Thyroid gland (tissue), 4 donors: ENCODE data around the gene PLAC9. TPM values are rescaled to one million over a fixed set of nuclear protein-coding genes. Genes with fewer than 3 reads are reported as not detected.
"Not testable (repeated sequence)": the region's sequence is repeated elsewhere in the genome, so short reads cannot be mapped to it uniquely, and the experiment has no call there.

Experiments
- DNase-seq, 2 donors: peaks; one replicate each; pipeline ENCODE4 v3.0.0-alpha.2; 2019
- H3K27ac ChIP-seq, 3 donors: fragments of 200-600 bp; sonication (generic); 1 replicate in 2 of 3; 2 replicates in 1 of 3; pipeline ENCODE4 v1.5.1; 2016 to 2019; ENCODE audit warnings: mild to moderate bottlenecking in 1 of 3, moderate library complexity in 1 of 3
- H3K27me3 ChIP-seq: fragments of 200-600 bp; sonication (generic); one replicate; pipeline ENCODE4 v1.5.1; 2019
- H3K36me3 ChIP-seq, 2 donors: fragments of 200-600 bp; sonication (generic); one replicate each; pipeline ENCODE4 v1.5.1; 2016 to 2019
- H3K4me1 ChIP-seq, 2 donors: fragments of 200-600 bp; sonication (generic); one replicate each; pipeline ENCODE4 v1.5.1; 2017 to 2019
- H3K4me3 ChIP-seq, 3 donors: fragments of 200-600 bp; sonication (generic); replicated peaks in 1 of 3; 1 replicate in 2 of 3; 2 replicates in 1 of 3; pipeline ENCODE4 v1.5.1; 2016; ENCODE audit warnings: mild to moderate bottlenecking in 1 of 3
- H3K9me3 ChIP-seq: fragments of 200-600 bp; sonication (generic); one replicate; pipeline ENCODE4 v1.5.1; 2017
- POLR2A ChIP-seq, 2 donors: fragments of 450-650 bp; IDR thresholded peaks; one replicate each; pipeline ENCODE4 v1.6.1; 2017; ENCODE audit warnings: antibody characterized with exemption in 2 of 2, mild to moderate bottlenecking in 2 of 2, moderate library complexity in 1 of 2
- WGBS, 2 donors: methylation state at CpG; one replicate each; pipeline ENCODE4 v1.1.5; 2017; 5-methylcytosine and 5-hydroxymethylcytosine counted together
- intact Hi-C: fragments of 100-400 bp; cut with DNase I; formaldehyde crosslinking; loops from one replicate; pipeline ENCODE4 v1.15.1; 2023
- total RNA-seq, 4 donors: library from RNA; depleted of rRNA; stranded (reverse); fragments of >200 nt; gene quantifications; one replicate each; pipeline ENCODE4 v1.2.3, GENCODE V29; 2016
- TF ChIP-seq, protein P1 (sequence below), 6 experiments: fragments of 200-600 bp in 3 of 6; fragments of 450-650 bp in 3 of 6; sonication (generic) in 3 of 6; IDR thresholded peaks; one replicate each; pipeline ENCODE4 v1.5.1; 2016 to 2019; ENCODE audit warnings: antibody characterized with exemption in 6 of 6, mild to moderate bottlenecking in 2 of 6, inconsistent platforms in 1 of 6, moderate library complexity in 1 of 6

PLAC9 gene, protein sequence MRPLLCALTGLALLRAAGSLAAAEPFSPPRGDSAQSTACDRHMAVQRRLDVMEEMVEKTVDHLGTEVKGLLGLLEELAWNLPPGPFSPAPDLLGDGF
- total RNA-seq, result 10 to 100 TPM in 3 of 4 donors, 1 to 10 TPM in 1; 5.5 to 65.6 (median 33.6) TPM

DNA sequence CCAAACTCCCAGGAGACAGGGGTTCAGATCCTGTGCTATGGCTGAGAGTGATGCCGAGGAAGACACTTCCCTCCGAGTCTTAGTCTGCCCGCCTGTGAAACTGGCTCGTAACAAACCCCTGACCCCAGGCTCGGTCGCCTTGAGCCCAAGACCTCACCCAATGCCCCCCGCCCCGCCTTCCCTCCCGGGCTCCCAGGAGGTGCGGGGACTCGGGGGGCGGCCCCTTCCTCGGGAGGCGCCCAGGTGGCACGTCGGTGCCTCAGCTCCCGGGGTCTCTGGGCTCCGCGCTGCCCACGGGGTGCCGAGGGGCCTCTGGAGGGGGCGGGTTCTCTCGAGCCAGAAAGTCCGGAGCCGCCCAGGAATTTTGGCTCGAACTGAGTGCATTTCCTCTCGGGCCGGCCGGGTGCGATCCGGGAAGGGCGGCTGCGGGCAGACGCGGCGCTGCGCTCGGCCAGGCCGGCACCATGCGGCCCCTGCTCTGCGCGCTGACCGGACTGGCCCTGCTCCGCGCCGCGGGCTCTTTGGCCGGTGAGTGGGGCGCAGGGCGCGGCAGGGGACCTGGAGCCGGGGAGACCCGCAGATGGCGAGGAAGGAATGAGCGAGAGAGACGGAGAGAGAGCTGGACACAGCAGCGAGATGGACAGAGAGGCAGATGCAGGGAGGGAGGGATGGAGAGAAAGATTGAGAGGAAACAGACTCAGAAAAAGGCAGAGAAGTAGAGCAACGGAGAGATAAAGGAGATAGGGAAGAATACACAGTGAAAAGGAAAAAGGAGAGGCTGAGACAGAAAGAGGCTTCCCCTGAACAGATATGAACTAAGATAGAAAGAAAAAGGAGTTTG, at the start of gene PLAC9:
TSS of gene PLAC9 (plus strand) at position 432 of the 841 bp plus-strand sequence. CDS start at position 465, 33 bp downstream.
- Histone ChIP-seq H3K4me1 (peaks cover 0 to 6% of the 10 kb centered on the region in 2 donors), H3K27me3 (no peaks in the 10 kb centered on the region), H3K9me3 (no peaks in the 10 kb centered on the region), H3K4me3 (peak within 1 kb of the TSS in 2 of 3 donors; percentile 36 to 41), H3K36me3 (no peaks in the 10 kb centered on the region), H3K27ac (peak within 1 kb of the TSS; percentile 41 to 70 (median 55))
- intact Hi-C loops, result no loop called here
- TF ChIP-seq, protein P1, sequence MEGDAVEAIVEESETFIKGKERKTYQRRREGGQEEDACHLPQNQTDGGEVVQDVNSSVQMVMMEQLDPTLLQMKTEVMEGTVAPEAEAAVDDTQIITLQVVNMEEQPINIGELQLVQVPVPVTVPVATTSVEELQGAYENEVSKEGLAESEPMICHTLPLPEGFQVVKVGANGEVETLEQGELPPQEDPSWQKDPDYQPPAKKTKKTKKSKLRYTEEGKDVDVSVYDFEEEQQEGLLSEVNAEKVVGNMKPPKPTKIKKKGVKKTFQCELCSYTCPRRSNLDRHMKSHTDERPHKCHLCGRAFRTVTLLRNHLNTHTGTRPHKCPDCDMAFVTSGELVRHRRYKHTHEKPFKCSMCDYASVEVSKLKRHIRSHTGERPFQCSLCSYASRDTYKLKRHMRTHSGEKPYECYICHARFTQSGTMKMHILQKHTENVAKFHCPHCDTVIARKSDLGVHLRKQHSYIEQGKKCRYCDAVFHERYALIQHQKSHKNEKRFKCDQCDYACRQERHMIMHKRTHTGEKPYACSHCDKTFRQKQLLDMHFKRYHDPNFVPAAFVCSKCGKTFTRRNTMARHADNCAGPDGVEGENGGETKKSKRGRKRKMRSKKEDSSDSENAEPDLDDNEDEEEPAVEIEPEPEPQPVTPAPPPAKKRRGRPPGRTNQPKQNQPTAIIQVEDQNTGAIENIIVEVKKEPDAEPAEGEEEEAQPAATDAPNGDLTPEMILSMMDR (IDR thresholded peaks at IDR 0.05), result no peak
- no peak for TF ChIP-seq POLR2A (IDR thresholded peaks at IDR 0.05)
- WGBS, 2 donors, result 3 to 6% methylated on average over 27 to 40 of the region's 58 CpGs
- peak; percentile 25 to 35 for DNase-seq

DNA sequence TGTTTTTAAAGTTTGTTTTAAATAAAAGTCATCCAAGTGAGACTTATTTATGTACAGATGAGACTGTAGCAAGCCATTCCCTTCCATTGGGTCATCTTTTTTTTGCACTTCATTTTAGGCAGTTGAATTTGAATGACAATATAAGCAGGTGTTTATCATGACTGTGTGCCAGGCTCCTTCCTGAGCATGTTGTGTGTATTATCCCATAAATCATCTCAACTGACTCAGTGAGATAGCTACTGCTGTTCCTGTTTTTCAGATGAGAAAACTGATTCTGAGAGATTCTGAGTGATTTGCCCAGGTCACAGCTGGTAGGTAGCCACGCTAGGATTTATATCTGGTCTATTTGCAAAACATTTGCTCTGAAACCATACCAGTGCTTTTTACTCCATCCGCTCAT, 42.4 kb upstream of the PLAC9 start:
- no peak overlapping the region for H3K27ac ChIP-seq
- H3K4me3 ChIP-seq, result no peak overlapping the region
- no peaks in the 10 kb centered on the region for H3K27me3 ChIP-seq
- intact Hi-C loops, result no loop called here
- TF ChIP-seq POLR2A (IDR thresholded peaks at IDR 0.05), result no peak
- TF ChIP-seq, protein P1 (IDR thresholded peaks at IDR 0.05), result no peak
- H3K9me3 ChIP-seq, result no peaks in the 10 kb centered on the region
- DNase-seq, result no peak
- H3K36me3 ChIP-seq, result peaks cover 0 to 5% of the 10 kb centered on the region in 2 donors
- H3K4me1 ChIP-seq, result no peaks in the 10 kb centered on the region
- WGBS, 2 donors, result 86 to 95% methylated on average over 2 of the region's 2 CpGs

DNA sequence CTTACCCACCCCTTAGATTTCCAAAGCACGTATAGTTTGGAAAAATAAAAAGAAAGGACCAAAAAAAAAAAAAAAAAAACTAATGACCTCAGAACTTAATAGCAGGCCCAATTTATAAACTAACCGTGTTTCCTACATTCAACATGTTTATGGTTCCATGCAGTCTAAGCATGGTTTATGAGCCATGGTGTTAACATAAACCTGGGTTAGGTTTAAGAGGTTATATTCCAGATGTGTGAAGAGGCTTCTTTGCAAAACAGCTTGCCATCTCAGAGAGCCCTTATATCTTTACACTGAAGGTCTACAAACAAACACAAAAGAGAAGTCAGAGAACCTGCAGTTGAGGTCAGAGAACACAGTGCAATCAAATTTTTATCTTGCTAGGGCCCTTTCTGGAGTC, 38.3 kb upstream of the PLAC9 start:
- Histone ChIP-seq H3K36me3 (peaks cover 0 to 5% of the 10 kb centered on the region in 2 donors), H3K4me1 (no peaks in the 10 kb centered on the region), H3K27ac (no peak overlapping the region), H3K27me3 (no peaks in the 10 kb centered on the region), H3K4me3 (no peak overlapping the region), H3K9me3 (no peaks in the 10 kb centered on the region)
- TF ChIP-seq, protein P1 (IDR thresholded peaks at IDR 0.05), result no peak
- TF ChIP-seq POLR2A (IDR thresholded peaks at IDR 0.05), result no peak
- WGBS, 2 donors, result 70 to 81% methylated on average over 2 of the region's 2 CpGs
- no peak for DNase-seq
- intact Hi-C loops, result no loop called here

DNA sequence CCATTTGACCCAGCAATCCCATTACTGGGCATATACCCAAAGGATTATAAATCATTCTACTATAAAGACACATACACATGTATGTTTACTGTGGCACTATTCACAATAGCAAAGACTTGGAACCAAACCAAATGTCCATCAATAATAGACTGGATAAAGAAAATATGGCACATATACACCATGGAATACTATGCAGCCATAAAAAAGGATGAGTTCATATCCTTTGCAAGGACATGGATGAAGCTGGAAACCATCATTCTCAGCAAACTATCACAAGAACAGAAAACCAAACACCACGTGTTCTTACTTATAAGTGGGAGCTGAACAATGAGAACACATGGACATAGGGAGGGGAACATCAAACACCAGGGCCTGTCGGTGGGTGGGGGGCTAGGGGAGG, 34.3 kb upstream of the PLAC9 start:
- intact Hi-C loops, DNase-seq, H3K9me3 ChIP-seq, H3K27ac ChIP-seq, H3K36me3 ChIP-seq, H3K4me3 ChIP-seq, H3K27me3 ChIP-seq, H3K4me1 ChIP-seq: not testable (repeated sequence)
- WGBS, 2 donors, result 82 to 89% methylated on average over 2 of the region's 2 CpGs

DNA sequence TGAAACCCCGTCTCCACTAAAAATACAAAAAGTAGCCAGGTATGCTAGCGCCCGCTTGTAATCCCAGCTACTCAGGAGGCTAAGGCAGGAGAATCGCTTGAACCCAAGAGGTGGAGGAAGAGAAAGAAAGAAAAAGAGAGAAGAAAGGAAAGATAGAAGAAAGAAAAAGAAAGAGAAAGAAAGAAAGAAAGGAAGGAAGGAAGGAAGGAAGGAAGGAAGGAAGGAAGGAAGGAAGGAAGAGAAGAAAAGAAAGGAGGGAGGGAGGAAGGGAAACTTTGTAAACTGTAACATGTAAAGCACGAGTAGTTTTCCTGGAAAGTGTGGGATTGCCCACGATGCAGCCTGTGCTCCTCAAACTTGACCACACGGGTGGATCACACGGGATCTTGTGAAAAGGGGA, 33.2 kb upstream of the PLAC9 start:
- intact Hi-C loops, H3K4me1 ChIP-seq, DNase-seq, H3K27me3 ChIP-seq, H3K9me3 ChIP-seq, H3K27ac ChIP-seq, H3K4me3 ChIP-seq, H3K36me3 ChIP-seq: not testable (repeated sequence)
- WGBS, 2 donors, result 79 to 84% methylated on average over 8 of the region's 8 CpGs

DNA sequence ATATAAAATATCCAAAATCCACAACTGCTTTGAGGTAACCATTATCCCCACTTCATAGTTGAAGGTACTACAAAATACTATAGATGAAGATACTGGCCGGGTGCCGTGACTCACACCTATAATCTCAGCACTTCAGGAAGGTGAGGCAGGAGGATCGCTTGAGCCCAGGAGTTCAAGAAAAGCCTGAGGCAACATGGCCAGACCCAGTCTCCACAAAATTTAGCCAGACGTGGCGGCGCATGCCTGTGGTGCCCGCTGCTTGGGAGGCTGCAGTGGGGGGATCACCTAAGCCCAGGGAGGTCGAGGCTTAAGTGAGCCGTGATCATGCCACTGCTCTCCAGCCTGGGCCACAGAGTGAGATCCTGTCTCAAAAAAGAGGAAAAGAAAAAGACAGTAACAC, 32.4 kb upstream of the PLAC9 start:
- H3K36me3 ChIP-seq, result no peaks in the 10 kb centered on the region
- no peaks in the 10 kb centered on the region for H3K9me3 ChIP-seq
- H3K27me3 ChIP-seq, result no peaks in the 10 kb centered on the region
- H3K4me3 ChIP-seq, result no peak overlapping the region
- TF ChIP-seq, protein P1 (IDR thresholded peaks at IDR 0.05), result no peak
- TF ChIP-seq POLR2A (IDR thresholded peaks at IDR 0.05), result no peak
- no peak for DNase-seq
- WGBS, 2 donors, result 92 to 95% methylated on average over 9 of the region's 9 CpGs
- no peaks in the 10 kb centered on the region for H3K4me1 ChIP-seq
- no peak overlapping the region for H3K27ac ChIP-seq
- intact Hi-C loops, result no loop called here
